Body of pancreas (tissue), 4 donors: ENCODE results near the gene ANKRD24. TPM values are rescaled to one million over a fixed set of nuclear protein-coding genes. Genes with fewer than 3 reads are reported as not detected.
"Not testable (repeated sequence)": the region's sequence is repeated elsewhere in the genome, so short reads cannot be mapped to it uniquely, and the experiment has no call there.

Source experiments
- ATAC-seq: fragments of 150-250 bp; one replicate; pipeline ENCODE4 v1.9.1; 2016
- DNase-seq, 4 donors: peaks; one replicate each; pipeline ENCODE4 v3.0.0-alpha.2; 2019
- H3K27ac ChIP-seq, 4 donors: fragments of 200-600 bp; sonication (generic); 1 replicate in 3 of 4; 2 replicates in 1 of 4; pipeline versions ENCODE4 v1.5.1 to v1.6.1; 2016 to 2019; ENCODE audit warnings: mild to moderate bottlenecking in 1 of 4, mixed read lengths in 1 of 4, moderate library complexity in 1 of 4
- H3K27me3 ChIP-seq, 2 donors: fragments of 200-600 bp; sonication (generic); one replicate each; pipeline ENCODE4 v1.6.0; 2016; ENCODE audit warnings: mild to moderate bottlenecking in 1 of 2
- H3K36me3 ChIP-seq, 2 donors: fragments of 200-600 bp; sonication (generic); replicated peaks in 1 of 2; 2 replicates each; pipeline ENCODE4 v1.5.1; 2016; ENCODE audit warnings: low read depth in 2 of 2; ENCODE audit not compliant: insufficient read depth in 1 of 2
- H3K4me1 ChIP-seq: fragments of 200-600 bp; sonication (generic); one replicate; pipeline ENCODE4 v1.6.0; 2016
- H3K4me3 ChIP-seq, 2 donors: fragments of 200-600 bp; sonication (generic); 1 replicate in 1 of 2; 2 replicates in 1 of 2; pipeline ENCODE4 v1.5.1; 2016 to 2019
- H3K9me3 ChIP-seq, 3 donors: fragments of 200-600 bp; sonication (generic); 1 replicate in 2 of 3; 2 replicates in 1 of 3; pipeline ENCODE4 v1.5.1; 2016
- POLR2A ChIP-seq, 3 donors: fragments of 450-650 bp; IDR thresholded peaks; one replicate each; pipeline ENCODE4 v1.6.1; 2016; ENCODE audit warnings: antibody characterized with exemption in 3 of 3, mild to moderate bottlenecking in 2 of 3
- WGBS, 2 donors: methylation state at CpG; one replicate each; pipeline ENCODE4 v1.1.5; 2017; 5-methylcytosine and 5-hydroxymethylcytosine counted together
- intact Hi-C: fragments of 100-400 bp; cut with DNase I; formaldehyde crosslinking; loops from one replicate; pipeline ENCODE4 v1.15.1; 2023
- total RNA-seq, 2 donors: library from RNA; depleted of rRNA; stranded (reverse); fragments of >200 nt; gene quantifications; one replicate each; pipeline ENCODE4 v1.1.0, GENCODE V29; 2016
- TF ChIP-seq, protein P1 (sequence below), 7 experiments: fragments of 450-650 bp in 4 of 7; fragments of 200-600 bp in 3 of 7; sonication (generic) in 3 of 7; IDR thresholded peaks; one replicate each; pipeline ENCODE4 v1.5.1; 2016 to 2019; ENCODE audit warnings: antibody characterized with exemption in 7 of 7

The ANKRD24 gene
- total RNA-seq, 2 donors from 2014 or later: 2.1 to 3.6 TPM

- Histone ChIP-seq H3K27ac (no peak overlapping the region), H3K4me1 (no peaks in the 10 kb centered on the region), H3K4me3 (no peak overlapping the region), H3K9me3 (no peaks in the 10 kb centered on the region), H3K27me3 (peaks cover 0 to 6% of the 10 kb centered on the region in 2 donors), H3K36me3 (no peaks in the 10 kb centered on the region)
- TF ChIP-seq, protein P1, sequence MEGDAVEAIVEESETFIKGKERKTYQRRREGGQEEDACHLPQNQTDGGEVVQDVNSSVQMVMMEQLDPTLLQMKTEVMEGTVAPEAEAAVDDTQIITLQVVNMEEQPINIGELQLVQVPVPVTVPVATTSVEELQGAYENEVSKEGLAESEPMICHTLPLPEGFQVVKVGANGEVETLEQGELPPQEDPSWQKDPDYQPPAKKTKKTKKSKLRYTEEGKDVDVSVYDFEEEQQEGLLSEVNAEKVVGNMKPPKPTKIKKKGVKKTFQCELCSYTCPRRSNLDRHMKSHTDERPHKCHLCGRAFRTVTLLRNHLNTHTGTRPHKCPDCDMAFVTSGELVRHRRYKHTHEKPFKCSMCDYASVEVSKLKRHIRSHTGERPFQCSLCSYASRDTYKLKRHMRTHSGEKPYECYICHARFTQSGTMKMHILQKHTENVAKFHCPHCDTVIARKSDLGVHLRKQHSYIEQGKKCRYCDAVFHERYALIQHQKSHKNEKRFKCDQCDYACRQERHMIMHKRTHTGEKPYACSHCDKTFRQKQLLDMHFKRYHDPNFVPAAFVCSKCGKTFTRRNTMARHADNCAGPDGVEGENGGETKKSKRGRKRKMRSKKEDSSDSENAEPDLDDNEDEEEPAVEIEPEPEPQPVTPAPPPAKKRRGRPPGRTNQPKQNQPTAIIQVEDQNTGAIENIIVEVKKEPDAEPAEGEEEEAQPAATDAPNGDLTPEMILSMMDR (IDR thresholded peaks at IDR 0.05): no peak
- no peak for TF ChIP-seq POLR2A (IDR thresholded peaks at IDR 0.05)
- no peak for DNase-seq
- intact Hi-C loops: no loop called here
- 37 to 49% methylated on average over 2 of the region's 2 CpGs for WGBS, 2 donors
- ATAC-seq: no peak
Observed at GRCh38 chr19:4228765-4229178, 46.3 kb downstream of the ANKRD24 start.

DNA sequence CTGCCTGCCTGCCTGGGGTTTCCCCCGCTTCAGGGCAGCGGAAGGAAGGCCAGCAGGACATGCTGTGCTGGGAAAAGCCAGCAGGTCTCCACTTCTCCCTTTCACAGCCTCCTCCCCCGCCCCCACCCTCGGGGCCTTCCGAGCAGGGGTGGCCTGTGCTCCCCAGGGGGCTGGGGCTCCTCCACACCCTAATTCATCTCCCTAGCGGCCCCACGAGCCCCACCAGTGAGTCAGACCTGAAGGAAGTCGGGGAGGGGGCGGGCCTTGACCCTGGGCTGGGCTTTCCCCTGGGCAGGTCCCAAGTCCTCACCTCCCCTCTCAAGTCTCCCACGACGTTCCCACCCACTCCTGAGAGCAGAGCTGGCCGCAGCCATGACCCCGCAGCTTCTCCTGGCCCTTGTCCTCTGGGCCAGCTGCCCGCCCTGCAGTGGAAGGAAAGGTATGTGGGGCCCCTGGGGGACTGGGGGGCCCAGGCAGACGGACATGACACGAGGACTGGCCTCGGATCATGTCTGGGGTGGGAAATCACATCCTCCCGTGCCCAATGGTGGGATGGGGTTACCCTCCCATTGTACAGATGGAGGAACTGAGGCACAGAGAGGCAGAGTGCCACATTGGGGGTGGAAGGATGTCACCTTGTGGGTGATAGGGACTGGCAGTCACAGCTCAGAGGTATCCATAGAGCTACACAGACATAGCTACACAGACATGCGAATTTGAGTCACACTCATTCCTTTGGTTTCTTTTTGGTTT, 46.9 kb downstream of the ANKRD24 start, which contains the start of gene EBI3:
Gene EBI3, plus strand, starts transcription at position 345 of the 753 bp plus-strand sequence. Its CDS starts 28 bp downstream, at position 373.
- Histone ChIP-seq H3K9me3 (no peaks in the 10 kb centered on the region), H3K4me1 (no peaks in the 10 kb centered on the region), H3K4me3 (no peak within 1 kb of the TSS), H3K27me3 (peaks cover 0 to 6% of the 10 kb centered on the region in 2 donors), H3K27ac (no peak within 1 kb of the TSS), H3K36me3 (no peaks in the 10 kb centered on the region)
- ATAC-seq (peak; percentile 27), DNase-seq (peak in 2 of 4 donors; percentile 7 to 22)
- intact Hi-C loops: no loop called here
- TF ChIP-seq, protein P1 (IDR thresholded peaks at IDR 0.05): no peak
- TF ChIP-seq POLR2A (IDR thresholded peaks at IDR 0.05): no peak
- WGBS, 2 donors: 17 to 19% methylated on average over 7 to 15 of the region's 19 CpGs

DNA sequence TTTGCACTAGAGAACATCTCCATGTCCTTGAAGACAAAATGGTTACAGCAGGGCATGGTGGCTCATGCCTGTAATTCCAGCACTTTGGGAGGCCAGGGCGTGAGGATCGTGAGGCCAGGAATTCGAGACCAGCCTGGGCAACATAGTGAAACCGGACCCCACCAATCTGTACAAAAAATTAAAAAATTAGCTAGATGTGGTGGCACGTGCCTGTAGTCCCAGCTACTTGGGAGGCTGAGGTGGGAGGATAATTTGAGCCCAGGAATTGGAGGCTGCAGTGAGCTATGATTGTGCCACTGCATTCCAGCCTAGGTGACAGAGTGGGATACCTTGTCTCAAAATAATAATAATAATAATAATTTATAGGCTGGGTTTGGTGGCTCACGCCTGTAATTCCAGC, 47.7 kb downstream of the ANKRD24 start:
- ATAC-seq, H3K27ac ChIP-seq, DNase-seq, H3K36me3 ChIP-seq, H3K27me3 ChIP-seq, H3K9me3 ChIP-seq, intact Hi-C loops, H3K4me1 ChIP-seq, H3K4me3 ChIP-seq: not testable (repeated sequence)
- 71 to 76% methylated on average over 6 of the region's 6 CpGs for WGBS, 2 donors

DNA sequence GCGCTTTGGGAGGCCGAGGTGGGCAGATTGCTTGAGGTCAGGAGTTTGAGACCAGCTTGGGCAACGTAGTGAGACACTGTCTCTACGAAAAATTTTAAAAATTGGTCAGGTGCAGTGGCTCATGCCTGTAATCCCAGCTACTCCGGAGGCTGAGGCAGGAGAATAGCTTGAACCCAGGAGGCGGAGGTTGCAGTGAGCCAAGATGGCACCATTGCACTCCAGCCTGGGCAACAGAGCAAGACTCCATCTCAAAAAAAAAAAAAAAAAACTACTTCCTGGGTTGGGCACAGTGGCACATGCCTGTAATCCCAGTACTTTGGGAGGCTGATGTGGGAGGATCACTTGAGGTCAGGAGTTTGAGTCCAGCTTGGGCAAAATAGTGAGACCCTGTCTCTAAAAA, 49.0 kb downstream of the ANKRD24 start:
- ATAC-seq, H3K36me3 ChIP-seq, H3K9me3 ChIP-seq, H3K27ac ChIP-seq, H3K4me3 ChIP-seq, DNase-seq, H3K27me3 ChIP-seq, intact Hi-C loops, H3K4me1 ChIP-seq: not testable (repeated sequence)
- 68 to 89% methylated on average over 6 of the region's 6 CpGs for WGBS, 2 donors

DNA sequence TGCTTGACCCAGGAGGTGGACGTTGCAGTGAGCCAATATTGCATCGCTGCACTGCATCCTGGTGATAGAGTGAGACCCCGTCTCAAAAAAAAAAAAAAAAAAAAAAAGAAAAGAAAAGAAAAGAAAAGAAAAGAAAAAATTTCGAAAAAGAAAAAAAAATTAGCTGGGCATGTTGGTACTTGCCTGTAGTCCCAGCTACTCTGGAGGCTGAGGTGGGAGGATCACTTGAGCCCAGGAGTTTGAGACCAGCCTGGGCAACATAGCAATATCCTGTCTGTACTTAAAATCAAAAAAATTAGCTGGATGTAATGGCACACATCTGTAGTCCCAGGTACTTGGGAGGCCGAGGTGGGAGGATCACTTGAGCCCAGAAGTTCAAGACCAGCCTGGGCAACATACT, 49.6 kb downstream of the ANKRD24 start:
- 61 to 81% methylated on average over 4 to 5 of the region's 5 CpGs for WGBS, 2 donors
- H3K9me3 ChIP-seq, H3K4me1 ChIP-seq, H3K27ac ChIP-seq, H3K27me3 ChIP-seq, H3K36me3 ChIP-seq, DNase-seq, ATAC-seq, intact Hi-C loops, H3K4me3 ChIP-seq: not testable (repeated sequence)

DNA sequence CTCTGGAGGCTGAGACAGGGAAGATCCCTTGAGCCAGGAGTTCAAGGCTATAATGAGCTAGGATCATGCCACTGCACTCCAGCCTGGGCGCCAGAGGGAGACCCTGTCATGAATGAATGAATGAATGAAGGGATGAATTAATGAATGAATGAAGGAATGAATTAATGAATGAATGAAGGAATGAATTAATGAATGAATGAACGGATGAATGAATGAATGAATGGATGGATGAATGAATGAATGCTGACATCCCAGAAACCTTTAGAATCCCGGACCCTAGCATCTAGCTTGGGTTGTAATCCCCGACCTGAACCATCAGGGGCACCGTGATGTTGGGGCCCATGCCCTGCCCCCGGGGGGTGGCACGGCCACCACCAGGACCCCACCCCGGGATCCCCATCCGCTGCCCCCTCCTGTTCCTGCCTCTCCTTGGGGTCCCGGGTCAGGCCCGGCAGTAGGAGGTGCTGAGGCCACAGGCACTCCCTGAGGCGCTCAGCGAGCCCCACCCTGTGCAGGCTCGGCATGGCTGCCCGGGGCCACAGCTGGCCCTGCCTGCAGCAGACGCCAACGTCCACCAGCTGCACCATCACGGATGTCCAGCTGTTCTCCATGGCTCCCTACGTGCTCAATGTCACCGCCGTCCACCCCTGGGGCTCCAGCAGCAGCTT, 50.3 kb downstream of the ANKRD24 start:
- Histone ChIP-seq H3K36me3 (no peaks in the 10 kb centered on the region), H3K4me1 (no peaks in the 10 kb centered on the region), H3K4me3 (no peak overlapping the region), H3K9me3 (no peaks in the 10 kb centered on the region), H3K27me3 (peaks cover 0 to 6% of the 10 kb centered on the region in 2 donors), H3K27ac (no peak overlapping the region)
- DNase-seq (no peak), ATAC-seq (no peak)
- intact Hi-C loops: no loop called here
- 32 to 37% methylated on average over 15 to 21 of the region's 21 CpGs for WGBS, 2 donors
- TF ChIP-seq, protein P1 (IDR thresholded peaks at IDR 0.05): no peak
- no peak for TF ChIP-seq POLR2A (IDR thresholded peaks at IDR 0.05)
